Natural killer cell treated with Interleukin-12 subunit alpha and Interleukin-12 subunit beta and Interleukin-15 and Interleukin-18, amount 100 ng/mL, for 72 hours (primary cell): ENCODE measurements around the gene SPI1. TPM values are rescaled to one million over a fixed set of nuclear protein-coding genes. Genes with fewer than 3 reads are reported as not detected.

Source experiments
- ATAC-seq, 2 donors: fragments of 150-1000 bp; cut with Tn5 transposase in 1 of 2; sonication (Bioruptor Pico), chemical (Tn5 transposase) in 1 of 2; 2 replicates each; pipeline ENCODE4 v1.10.0; 2021
- DNase-seq: peaks from one replicate; pipeline ENCODE4 v3.0.0; 2022; ENCODE audit warnings: low spot score
- H3K27ac Mint-ChIP-seq, 2 donors: 1 replicate in 1 of 2; 2 replicates in 1 of 2; pipeline ENCODE4 v1.8.0; 2022; ENCODE audit warnings: mixed read lengths in 2 of 2, mild to moderate bottlenecking in 1 of 2, moderate library complexity in 1 of 2
- H3K27me3 Mint-ChIP-seq, 2 donors: 1 replicate in 1 of 2; 2 replicates in 1 of 2; pipeline ENCODE4 v1.8.0; 2022; ENCODE audit warnings: mixed read lengths in 2 of 2
- H3K36me3 Mint-ChIP-seq: one replicate; pipeline ENCODE4 v1.8.0; 2022; ENCODE audit warnings: mixed read lengths
- H3K4me1 Mint-ChIP-seq, 2 donors: 1 replicate in 1 of 2; 2 replicates in 1 of 2; pipeline ENCODE4 v1.8.0; 2022; ENCODE audit warnings: low read depth in 2 of 2, mixed read lengths in 2 of 2, mild to moderate bottlenecking in 1 of 2
- H3K4me3 Mint-ChIP-seq: one replicate; pipeline ENCODE4 v1.8.0; 2022; ENCODE audit warnings: mixed read lengths
- H3K9me3 Mint-ChIP-seq: 2 replicates; pipeline ENCODE4 v1.8.0; 2022; ENCODE audit warnings: mixed read lengths
- total RNA-seq, 2 donors: library from RNA; stranded (reverse); gene quantifications; one replicate each; pipeline ENCODE4 v1.2.3, GENCODE V29; 2022

Gene SPI1
- total RNA-seq, 2 donors from 2014 or later = 2.0 to 2.5 TPM

- peaks cover 40% of the 10 kb centered on the region for H3K36me3 Mint-ChIP-seq
- DNase-seq (no peak), ATAC-seq (peak in 1 of 2 donors; percentile 38)
- peaks cover 18 to 19% of the 10 kb centered on the region in 2 donors for H3K4me1 Mint-ChIP-seq
- no peak overlapping the region for H3K4me3 Mint-ChIP-seq
- H3K9me3 Mint-ChIP-seq = no peaks in the 10 kb centered on the region
- H3K27ac Mint-ChIP-seq = no peak overlapping the region
- no peaks in the 10 kb centered on the region for H3K27me3 Mint-ChIP-seq
Measured at GRCh38 chr11:47305734-47306483, 72.4 kb downstream of the SPI1 start.

Other genes starting within 250 kb of the SPI1 start
- gene ARFGAP2, start 201.7 kb downstream of the SPI1 start, total RNA-seq = 100 to 1,000 TPM; 117 to 151 TPM
- gene PACSIN3, start 192.1 kb downstream of the SPI1 start, total RNA-seq = 1 to 10 TPM; 1.1 to 4.0 TPM
- gene DDB2, start 163.6 kb downstream of the SPI1 start, total RNA-seq = 10 to 100 TPM; 47.9 to 71.7 TPM
- gene ACP2, start 129.7 kb downstream of the SPI1 start, total RNA-seq = 10 to 100 TPM; 27.3 to 33.3 TPM
- 1 to 10 TPM; 6.3 to 8.9 TPM for gene NR1H3, start 120.6 kb downstream of the SPI1 start, total RNA-seq
- 100 to 1,000 TPM in 1 of 2 donors, 10 to 100 TPM in 1; 94.1 to 120 TPM for gene MADD, start 108.4 kb downstream of the SPI1 start, total RNA-seq
- not detected for gene MYBPC3, start 25.8 kb downstream of the SPI1 start, total RNA-seq
- gene SLC39A13, start 30.0 kb upstream of the SPI1 start, total RNA-seq = 10 to 100 TPM; 20.9 to 31.3 TPM
- 100 to 1,000 TPM; 175 to 216 TPM for gene PSMC3, start 47.9 kb upstream of the SPI1 start, total RNA-seq
- 1 to 10 TPM; 1.8 to 4.0 TPM for gene RAPSN, start 70.6 kb upstream of the SPI1 start, total RNA-seq
- gene CELF1, start 174.6 kb upstream of the SPI1 start, total RNA-seq = 100 to 1,000 TPM; 165 to 230 TPM
- 10 to 100 TPM; 33.1 to 57.4 TPM for gene PTPMT1, start 187.1 kb upstream of the SPI1 start, total RNA-seq
- 10 to 100 TPM; 13.2 to 19.7 TPM for gene KBTBD4, start 200.4 kb upstream of the SPI1 start, total RNA-seq
- 100 to 1,000 TPM; 101 to 145 TPM for gene NDUFS3, start 200.5 kb upstream of the SPI1 start, total RNA-seq
- gene FAM180B, start 208.1 kb upstream of the SPI1 start, total RNA-seq = under 1 TPM; 0.31 to 0.62 TPM
- gene C1QTNF4, start 215.9 kb upstream of the SPI1 start, total RNA-seq = not detected